Measurements from ENCODE around the gene RIT1.

RIT1 gene

GRCh38 chr1:155947741-155948140, 36.6 kb upstream of the RIT1 start:
- TF ChIP-seq, protein P1, sequence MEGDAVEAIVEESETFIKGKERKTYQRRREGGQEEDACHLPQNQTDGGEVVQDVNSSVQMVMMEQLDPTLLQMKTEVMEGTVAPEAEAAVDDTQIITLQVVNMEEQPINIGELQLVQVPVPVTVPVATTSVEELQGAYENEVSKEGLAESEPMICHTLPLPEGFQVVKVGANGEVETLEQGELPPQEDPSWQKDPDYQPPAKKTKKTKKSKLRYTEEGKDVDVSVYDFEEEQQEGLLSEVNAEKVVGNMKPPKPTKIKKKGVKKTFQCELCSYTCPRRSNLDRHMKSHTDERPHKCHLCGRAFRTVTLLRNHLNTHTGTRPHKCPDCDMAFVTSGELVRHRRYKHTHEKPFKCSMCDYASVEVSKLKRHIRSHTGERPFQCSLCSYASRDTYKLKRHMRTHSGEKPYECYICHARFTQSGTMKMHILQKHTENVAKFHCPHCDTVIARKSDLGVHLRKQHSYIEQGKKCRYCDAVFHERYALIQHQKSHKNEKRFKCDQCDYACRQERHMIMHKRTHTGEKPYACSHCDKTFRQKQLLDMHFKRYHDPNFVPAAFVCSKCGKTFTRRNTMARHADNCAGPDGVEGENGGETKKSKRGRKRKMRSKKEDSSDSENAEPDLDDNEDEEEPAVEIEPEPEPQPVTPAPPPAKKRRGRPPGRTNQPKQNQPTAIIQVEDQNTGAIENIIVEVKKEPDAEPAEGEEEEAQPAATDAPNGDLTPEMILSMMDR (IDR thresholded peaks at IDR 0.05) = no peak

GRCh38 chr1:155947292-155947691, 36.1 kb upstream of the RIT1 start:
- TF ChIP-seq, protein P1 (IDR thresholded peaks at IDR 0.05) = no peak

- TF ChIP-seq, protein P1 (IDR thresholded peaks at IDR 0.05) = no peak
Observed at GRCh38 chr1:155946633-155947219, 35.6 kb upstream of the RIT1 start.

DNA sequence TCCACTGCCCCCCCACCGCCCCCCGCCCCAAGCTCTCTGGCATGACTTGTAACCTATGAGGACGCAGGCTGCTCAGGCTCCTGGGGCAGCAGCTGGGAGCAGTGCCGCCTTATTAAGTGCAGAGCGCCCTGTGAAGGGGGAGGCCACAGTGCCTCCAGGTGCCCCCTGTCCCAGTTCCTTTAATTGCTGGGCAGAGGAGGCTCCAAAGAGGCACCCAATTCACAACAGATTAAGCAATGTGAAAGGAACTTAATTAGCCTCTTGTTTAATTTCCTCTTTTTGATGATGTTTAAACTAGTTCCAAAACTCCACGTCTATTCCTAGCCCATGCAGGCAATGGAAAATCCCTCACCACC, 33.3 kb upstream of the RIT1 start:
- TF ChIP-seq, protein P1 (IDR thresholded peaks at IDR 0.05) = no peak

GRCh38 chr1:155942578-155943141, 31.5 kb upstream of the RIT1 start:
- TF ChIP-seq, protein P1 (IDR thresholded peaks at IDR 0.05) = no peak

DNA sequence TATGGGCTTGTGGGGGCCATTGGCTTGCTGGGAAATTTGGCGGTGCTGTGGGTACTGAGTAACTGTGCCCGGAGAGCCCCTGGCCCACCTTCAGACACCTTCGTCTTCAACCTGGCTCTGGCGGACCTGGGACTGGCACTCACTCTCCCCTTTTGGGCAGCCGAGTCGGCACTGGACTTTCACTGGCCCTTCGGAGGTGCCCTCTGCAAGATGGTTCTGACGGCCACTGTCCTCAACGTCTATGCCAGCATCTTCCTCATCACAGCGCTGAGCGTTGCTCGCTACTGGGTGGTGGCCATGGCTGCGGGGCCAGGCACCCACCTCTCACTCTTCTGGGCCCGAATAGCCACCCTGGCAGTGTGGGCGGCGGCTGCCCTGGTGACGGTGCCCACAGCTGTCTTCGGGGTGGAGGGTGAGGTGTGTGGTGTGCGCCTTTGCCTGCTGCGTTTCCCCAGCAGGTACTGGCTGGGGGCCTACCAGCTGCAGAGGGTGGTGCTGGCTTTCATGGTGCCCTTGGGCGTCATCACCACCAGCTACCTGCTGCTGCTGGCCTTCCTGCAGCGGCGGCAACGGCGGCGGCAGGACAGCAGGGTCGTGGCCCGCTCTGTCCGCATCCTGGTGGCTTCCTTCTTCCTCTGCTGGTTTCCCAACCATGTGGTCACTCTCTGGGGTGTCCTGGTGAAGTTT, 30.8 kb upstream of the RIT1 start:
- TF ChIP-seq, protein P1 (IDR thresholded peaks at IDR 0.05) = no peak

DNA sequence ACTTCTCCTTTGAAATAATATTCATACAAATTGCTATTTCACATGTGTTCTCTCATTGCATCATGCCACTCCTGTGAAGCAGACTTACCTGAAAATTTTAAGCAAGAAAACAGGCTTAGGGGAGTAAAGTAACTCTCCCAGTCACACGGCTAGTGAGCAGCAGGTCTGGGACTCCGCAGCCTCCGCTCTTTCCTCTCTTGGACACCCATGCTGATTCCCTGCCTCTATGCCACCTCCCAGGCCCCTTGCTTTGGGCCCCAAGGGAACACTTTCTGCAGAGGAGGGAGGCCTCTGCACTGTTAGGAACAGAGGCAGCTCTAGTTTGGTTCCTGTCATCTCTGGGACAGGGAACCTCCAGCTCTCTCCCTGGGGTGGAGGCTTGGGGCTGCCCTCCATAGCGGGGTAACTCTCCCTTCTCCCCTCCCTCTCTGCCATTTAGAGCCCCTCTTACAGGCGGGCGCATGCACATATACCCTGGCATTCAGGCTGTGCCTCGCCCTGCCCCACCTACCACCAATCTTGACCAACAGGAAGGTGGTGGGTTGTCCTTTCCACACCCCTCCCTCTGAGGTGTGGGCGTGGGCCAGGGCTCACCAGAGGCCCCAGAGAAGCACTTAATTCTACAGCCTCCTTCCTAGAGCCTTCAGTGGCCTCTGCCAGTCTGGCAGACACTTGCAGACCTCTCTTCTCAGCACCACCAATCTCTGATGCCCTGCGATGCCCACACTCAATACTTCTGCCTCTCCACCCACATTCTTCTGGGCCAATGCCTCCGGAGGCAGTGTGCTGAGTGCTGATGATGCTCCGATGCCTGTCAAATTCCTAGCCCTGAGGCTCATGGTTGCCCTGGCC, 30.1 kb upstream of the RIT1 start, which contains the start of gene RXFP4:
Gene RXFP4, plus strand, starts transcription at position 646 of the 852 bp plus-strand sequence. Its CDS starts 72 bp downstream, at position 718.
- TF ChIP-seq, protein P1 (IDR thresholded peaks at IDR 0.05) = no peak

Measured in LNCAP (cell line).